DMS153 (cell line): ENCODE results near the gene CDHR4.
"Not testable (repeated sequence)": the region's sequence is repeated elsewhere in the genome, so short reads cannot be mapped to it uniquely, and the experiment has no call there.

Experiments used
- DNase-seq: peaks from one replicate; lab custom pipeline; 2025; lab: John Stamatoyannopoulos, UW

CDHR4 gene

DNA sequence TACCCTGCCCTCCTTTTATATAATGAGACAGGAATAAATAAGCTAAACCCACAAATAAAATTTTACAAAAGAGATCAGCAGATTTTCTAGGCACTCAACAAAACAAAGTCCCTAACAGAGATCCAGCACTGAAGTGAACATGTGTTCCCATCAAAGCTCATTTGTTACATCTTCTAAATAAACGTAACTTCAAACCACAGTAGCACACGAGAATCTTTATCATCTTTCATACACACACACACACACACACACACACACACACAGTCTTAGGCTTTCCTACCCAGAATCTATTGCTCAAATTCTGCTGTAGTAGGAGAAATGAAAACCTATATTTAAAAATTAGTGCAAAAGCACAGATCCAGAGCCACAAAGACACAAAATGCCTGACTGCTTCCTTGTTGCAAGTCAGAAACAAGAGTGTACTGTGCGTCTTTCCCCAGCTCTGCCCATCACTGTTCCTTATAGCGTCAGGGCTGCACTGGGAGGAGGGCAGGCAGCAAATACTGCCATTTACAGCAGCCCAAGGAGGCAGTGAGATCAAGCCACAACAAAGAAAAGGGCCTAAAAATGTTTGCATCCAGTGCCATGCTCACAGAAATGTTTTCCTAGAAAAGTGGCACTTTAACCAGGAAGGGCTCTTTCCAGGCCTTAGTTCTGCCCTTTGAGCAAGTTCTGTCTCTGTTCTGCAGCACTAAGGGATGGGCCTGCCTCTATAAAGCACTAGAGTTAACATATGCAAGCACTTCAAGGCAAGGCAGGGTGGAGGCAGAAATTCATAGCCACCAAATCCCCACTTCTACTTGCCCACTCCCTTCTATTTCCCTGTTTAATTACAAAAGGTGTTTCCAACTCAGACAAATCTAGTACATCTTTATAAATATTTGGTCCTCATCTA lies 19.3 kb downstream of the CDHR4 start:
- DNase-seq, result no peak

GRCh38 chr3:49779358-49780079 lies 20.2 kb downstream of the CDHR4 start:
- DNase-seq, result no peak

GRCh38 chr3:49776101-49776500 lies 23.6 kb downstream of the CDHR4 start:
- DNase-seq, result not testable (repeated sequence)

- DNase-seq, result no peak
Measured at GRCh38 chr3:49775538-49775937, 24.1 kb downstream of the CDHR4 start.

DNA sequence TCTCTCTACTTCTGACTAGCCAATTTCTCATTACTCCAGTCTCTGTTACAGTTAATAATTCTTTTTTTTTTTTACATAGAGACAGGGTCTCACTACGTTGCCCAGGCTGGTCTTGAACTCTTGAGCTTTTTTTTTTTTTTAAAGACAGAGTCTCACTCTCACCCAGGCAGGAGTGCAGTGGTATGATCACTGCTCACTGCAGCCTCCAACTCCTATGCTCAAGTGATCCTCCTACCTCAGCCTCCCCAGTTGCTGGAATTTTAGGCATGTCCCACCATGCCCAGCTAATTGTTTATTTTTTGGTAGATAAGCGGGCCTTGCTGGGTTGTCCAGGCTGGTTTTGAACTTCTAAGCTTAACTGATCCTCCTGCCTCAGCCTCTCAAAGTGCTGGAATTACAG lies 27.0 kb downstream of the CDHR4 start:
- no peak for DNase-seq

- no peak for DNase-seq
Measured at GRCh38 chr3:49771340-49771938, 28.2 kb downstream of the CDHR4 start.

GRCh38 chr3:49769926-49770325 lies 29.7 kb downstream of the CDHR4 start:
- no peak for DNase-seq

GRCh38 chr3:49769286-49769915 lies 30.3 kb downstream of the CDHR4 start:
- no peak for DNase-seq

DNA sequence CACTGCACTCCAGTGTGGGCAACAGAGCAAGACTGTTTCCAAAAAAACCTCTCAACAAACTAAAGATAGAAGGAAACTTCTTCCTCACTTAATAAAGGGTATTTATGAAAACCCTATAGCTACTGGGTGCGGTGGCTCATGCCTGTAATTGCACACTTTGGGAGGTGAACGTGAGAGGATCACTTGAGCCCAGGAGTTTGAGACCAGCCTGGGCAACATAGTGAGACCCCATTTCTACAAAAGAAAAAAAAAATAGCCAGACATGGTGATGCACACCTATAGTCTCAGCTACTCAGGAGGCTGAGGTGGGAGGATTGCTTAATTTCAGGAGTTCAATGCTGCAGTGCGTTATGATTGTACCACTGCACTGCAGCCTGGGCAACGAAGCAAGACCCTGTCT lies 35.7 kb downstream of the CDHR4 start:
- DNase-seq, result no peak

- no peak for DNase-seq
Measured at GRCh38 chr3:49761661-49762060, 38.0 kb downstream of the CDHR4 start.

DNA sequence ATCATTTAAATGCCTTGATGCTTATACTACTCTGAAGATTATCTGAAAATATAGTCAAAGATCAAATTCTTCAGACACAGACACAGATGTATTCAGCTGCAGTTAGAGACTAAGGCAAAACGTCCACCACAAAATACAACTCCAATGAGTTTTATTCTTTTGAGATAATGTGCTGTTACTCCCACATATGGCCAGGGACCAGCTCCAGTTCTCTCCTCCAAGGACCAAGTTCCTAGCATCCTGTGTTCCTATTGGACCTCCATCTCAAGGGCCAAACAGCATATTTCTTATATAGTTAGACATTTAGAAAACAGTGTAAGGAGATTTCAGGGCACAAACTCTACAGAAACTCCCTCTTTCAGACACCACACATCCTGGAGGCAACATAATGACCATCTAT lies 40.4 kb downstream of the CDHR4 start:
- no peak for DNase-seq

DNA sequence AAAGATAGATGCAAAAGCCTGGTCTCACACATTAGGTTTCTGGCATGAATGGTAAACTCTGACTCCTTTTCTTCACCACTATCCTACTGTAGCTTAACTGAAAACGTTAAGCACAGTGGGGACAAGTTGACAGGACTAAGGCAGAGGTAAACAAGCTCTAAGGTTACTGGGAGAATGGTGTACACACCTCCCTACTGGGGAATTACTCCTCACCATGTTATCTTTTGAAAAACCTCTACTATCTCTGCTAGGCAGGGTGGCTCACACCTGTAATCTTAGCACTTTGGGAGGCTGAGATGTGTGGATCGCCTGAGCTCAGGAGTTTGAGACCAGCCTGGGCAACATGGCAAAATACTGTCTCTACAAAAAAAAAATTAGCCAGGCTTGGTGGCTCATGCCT lies 42.5 kb downstream of the CDHR4 start:
- DNase-seq, result no peak

DNA sequence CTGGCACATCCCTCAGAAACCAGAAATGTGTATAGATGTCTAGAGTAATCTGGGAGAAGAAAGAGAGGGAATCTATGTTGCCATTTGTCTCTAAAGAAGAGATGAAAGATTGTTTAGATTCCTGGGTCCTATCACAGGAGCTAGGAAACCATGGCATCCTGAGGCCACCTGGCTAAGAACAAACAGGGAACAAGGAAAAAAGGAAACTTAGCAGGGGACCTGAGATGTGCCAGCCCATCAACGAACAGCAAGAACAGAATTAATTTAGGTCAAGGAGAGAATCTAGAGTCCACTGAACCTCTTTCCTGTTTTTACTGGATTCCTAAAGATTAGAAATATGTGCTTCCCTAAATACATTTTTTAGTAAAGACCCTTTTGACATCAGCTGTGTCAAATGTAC lies 43.6 kb downstream of the CDHR4 start:
- no peak for DNase-seq

GRCh38 chr3:49754536-49754935 lies 45.1 kb downstream of the CDHR4 start:
- DNase-seq, result no peak

DNA sequence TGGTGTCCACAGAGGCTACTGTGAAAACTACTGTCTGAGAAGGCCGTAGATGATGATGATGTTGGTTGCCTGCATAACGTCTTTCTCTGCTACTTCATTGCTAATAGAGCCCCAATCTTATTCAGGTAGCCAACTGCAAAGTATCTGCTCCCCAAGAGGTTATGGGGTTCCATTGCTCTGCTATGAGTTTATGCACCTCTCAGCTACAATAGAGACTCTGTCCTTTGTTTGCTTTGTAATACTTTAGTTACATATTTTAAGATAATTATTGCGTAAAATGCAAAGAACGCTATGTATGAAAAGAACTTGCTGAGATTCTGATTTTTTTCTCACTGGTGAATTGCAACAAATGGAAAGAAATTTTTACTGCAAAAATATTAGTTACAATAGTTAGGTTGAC lies 48.2 kb downstream of the CDHR4 start:
- DNase-seq, result no peak

GRCh38 chr3:49750056-49750455 lies 49.6 kb downstream of the CDHR4 start:
- DNase-seq, result no peak

DNA sequence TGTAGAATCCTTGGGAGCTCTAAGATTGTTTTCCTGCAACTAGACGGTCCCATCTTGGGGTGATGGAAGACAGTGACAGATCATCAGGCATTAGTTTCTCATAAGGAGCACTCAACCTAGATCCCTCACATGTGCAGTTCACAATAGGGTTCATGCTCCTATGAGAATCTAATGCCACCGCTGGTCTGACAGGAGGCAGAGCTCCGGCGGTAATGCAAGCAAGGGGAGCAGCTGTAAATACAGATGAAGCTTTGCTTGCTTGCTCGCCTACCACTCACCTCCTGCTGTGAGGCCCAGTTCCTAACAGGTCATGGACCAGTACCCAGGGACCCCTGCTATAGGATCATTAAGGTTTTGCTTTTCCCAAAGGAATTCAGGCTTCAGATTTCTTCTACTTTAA lies 50.8 kb downstream of the CDHR4 start:
- DNase-seq, result not testable (repeated sequence)

DNA sequence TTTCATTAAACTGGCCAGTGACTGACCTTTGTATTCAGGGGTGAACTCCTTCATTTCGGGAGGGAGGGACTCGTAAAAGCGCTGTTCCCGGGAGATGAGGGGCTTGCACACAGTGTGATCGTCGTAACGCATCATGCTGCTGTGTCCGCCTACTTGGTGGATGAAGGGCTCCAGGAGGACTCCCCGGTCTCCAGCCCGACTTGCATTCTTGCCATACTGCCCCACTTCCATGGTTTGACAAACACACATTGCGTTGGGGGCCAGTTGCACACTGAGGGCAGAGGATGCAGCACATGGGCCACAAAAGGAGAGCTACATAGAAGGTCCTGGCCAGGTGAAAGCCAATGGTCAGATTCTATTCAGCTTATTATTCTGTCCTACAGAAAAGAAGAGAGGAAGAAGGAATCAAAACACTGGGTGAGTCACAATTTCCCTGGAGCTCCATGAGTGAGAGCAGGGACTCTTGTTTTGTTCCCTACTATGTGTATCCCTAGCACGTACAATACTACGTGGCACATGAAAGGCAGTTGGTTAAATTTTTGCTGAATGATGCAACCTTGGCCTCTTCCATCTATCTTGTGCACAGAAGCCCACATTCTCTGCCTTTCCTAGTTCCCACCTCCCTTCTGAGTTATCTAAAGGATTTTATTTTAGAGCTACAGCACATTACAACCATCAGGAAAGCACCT lies 51.7 kb downstream of the CDHR4 start:
- no peak for DNase-seq

DNA sequence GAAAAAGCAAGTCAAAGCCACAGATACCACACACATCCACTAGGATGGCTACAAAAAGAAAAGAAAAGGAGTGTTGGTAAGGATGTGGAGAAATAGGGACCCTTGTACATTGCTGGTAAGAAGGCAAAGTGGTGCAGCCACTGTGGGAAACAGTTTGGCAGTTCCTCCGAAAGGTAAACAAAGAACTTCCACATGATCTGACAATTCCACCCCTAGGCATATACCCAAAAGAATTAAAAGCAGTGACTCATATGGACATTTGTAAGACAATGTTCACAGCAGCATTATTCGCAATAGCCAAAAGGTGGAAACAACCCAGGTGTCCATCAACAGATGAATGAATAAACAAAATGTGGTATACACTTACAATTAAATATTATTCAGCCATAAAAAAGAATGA lies 53.7 kb downstream of the CDHR4 start:
- DNase-seq, result no peak
